ENCODE data around the gene STAC3.
A peak's percentile ranks its signal among the peaks of the same experiment; 100 is the strongest.

STAC3 gene

DNA sequence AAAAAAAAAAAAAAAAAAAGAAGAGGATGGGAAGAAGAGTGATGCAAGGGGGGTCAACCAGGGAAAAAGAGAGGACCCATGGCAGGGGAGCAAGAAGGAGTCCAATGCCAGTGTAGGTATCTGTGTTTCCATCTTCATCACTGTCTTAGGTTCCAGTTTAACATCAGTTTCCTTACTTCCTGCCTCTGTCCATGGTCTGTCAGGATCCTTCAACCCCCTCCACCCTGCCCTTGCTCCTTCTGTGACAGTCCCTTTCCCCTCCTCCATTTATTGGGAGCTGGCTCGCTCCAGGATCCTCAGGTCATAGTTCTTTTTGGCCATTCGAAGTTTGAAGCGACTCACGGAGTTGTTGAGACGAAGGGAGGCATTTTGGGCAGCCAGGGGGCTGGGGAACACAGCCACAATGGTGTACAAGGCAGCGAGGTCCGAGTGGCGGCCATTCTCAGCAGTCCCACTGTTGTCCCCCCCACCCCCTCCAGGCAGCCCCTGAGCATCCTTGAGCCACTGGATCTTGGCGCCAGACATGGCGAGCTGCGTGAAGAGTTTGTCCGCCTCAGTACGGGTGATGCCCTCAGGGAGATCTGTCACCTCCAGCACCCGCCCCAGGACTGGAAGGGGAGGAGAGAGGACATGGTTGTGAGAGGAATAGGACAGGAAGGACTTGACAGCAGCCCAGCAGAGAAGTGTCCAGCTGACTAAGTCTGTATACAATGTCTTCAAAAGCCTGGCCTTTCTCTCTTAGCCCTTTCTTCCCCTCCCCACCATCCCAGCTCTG, 3.7 kb upstream of the STAC3 start:
- no peak for DNase-seq

DNA sequence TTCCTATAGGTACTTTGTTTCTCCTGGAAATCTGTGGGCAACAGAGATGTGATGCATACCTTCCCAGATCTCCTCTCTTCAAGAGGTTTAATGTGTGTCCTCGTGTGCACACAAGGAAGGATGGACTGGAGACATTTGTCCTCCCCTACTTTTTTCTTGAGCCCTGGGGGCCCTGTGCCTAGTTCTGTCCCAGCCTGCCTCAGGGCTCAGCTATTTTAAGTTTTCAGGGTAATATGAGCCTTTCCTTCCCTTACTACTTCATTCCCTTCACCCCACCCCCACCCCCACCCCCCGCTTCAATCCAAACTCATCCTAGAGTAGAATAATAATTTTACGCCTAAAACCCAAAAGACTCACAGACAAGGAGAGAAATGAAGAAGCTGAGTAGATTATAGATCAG, 446 bp downstream of the STAC3 start:
- DNase-seq = no peak

DNA sequence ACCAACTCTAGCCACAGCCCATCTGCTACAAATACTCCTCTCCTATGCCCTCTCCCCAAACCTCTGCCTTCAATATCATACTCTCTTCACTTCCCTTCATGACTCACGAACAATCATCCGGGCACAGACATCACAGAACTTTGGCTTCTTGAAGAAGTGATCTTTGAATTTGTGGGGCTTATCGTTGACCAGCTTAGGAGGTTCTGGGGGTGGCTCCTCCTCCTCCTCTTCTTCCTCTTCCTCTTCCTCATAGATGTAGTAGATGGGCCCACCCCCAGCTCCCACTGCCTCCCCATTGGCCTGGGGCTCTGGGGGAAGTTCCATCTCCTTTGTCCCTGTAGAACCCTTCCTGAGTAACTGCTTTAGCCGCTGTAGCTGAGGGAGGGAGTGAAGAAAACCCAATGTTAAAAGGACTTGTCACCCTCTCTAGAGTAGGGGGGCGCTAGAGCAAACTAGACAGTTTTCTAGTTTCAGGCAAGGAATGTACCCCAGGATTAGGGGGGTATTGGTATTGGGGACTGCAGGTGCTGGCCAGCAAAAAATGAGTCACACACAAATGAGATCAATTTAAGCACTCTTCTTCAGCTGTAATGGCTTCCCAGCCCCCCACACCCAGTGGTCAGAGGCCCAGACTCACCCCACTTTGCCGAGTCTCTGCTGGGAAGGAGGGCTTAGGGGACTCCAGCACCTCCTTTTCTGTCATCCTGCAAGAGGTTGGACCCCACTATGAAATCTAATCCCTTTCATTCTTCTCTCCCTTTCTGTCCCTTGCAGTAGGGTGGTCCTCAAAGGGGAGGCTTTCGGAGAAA, 1.8 kb downstream of the STAC3 start:
- DNase-seq = no peak

DNA sequence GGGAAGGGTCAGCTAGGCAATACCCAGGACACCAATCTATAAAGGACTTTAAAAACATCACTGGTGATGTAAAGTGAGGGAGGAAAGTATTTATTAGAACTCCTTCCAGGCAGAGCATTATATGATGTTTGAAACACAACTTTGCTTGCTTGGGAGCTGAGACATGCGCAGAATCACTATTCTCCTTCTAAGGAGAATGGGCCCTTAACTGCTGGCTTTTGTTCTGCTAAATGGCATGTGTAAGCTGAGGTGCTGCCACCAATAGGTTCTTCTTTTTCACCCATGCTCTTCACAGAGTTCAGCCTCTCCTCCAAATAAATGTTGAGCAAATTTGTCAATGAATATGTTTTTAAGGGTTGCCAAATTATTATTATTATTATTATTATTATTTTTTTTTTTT, 3.9 kb downstream of the STAC3 start:
- no peak for DNase-seq

DNA sequence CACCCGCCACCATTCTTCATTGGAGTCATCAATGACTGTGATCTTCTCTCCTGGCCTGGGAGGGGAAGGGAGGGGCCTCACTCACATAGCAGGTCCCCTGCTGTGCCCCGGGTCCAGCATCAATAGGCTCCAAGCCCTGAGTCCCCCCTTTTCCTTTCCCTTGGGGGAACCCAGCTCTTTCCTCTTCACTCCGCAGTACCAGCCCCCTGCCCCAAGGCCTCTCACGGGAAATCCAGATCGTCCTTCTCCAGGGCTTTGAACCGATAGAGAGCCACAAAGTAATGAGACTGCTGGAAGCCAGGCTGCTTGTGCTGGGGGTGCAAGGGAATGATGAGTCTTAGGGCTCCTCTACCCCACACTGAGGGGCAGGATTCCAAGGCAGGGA, 6.7 kb downstream of the STAC3 start:
- DNase-seq = no peak

DNA sequence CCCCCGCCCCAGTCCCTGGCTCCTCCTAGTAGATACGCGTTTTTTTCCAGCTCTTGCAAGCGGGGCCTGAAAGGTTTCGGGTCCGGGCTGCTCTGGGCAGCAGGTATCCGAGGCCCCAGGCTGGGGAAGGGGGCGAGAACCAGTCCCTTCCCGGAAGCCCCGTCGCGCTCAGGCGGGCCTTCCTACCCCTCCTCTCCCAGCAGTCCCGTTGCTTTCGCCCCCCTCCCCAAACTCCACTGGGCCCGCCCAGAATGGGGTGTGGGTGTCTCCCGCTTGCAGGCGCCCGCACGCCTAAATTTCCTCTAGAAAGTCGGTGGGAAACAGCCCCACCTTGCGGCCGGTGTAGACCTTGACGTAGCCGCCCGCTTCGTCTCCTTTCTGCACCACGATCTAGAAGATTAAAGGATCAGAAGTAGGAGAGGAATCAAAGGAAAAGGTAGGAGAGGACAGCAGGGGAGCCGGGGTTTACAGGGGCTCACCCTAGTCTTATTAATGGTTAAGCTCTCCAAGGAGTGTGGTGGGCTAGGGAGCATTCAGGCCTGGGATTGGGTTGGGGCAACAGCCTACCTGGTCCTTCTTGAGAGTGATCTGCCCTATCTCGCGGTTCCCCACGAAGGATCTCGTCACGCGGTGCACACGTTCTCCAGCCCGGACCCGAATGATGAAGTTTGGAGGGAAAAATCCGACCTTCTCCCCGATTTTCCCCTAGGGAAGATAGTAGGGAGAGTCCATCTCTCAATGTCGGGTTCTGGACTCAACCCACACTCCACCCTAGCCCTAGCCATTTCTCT, 7.3 kb downstream of the STAC3 start:
- no peak for DNase-seq

DNA sequence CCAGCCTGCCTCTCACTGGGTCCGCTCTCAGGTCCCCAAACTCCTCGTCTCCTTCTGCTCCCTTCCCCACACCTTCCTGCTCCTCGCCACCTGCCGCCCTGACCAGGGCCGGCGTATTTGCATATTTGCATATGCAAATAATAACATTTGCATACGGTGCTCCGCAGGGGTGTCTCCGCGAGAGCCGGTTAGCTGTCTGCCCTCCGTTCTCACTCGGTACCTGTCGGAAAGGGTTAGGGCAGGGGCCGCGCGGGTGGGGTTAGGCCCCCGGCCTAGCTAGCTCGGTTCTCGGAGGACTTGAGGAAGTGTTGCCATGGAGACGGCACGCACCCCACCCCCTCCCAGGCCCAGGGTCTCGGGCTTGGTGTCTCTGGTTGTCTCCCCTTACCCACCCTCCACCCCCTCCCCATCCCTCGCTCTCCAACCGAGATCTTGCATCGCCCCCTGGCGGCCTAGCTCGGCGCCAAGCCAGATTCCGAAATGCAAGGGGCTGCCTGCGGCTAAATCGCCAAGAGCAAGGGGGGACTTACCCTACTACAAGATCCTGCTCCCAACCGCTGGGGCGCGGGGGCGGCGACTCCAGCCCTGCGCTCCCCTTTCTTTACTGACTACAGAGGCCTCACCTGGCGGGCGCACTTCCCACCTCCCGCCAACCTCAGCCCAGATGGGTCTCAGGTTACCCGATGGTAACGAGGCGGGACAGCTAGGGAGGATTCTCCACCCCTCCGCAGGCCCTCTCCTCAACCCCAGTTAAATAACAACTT, 8.1 kb downstream of the STAC3 start:
- no peak for DNase-seq

DNA sequence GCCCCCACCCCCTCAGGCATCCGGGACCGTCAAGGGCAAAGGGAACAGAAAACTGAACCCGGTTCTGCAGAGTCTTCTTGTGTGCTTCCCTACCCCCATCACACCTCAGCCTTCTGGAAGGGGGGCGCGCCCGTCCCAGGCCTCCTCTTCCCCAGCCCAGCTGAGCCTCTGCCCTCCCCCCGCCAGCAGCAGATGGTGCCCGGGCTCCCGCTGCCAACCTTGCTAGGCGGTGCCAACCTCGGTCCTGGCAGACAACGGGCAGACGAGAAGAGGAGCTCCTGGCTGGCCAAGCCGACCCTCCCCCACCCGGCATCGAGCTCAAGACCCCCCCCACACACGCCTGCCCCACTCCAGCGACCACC, 8.7 kb downstream of the STAC3 start:
- DNase-seq = no peak

DNA sequence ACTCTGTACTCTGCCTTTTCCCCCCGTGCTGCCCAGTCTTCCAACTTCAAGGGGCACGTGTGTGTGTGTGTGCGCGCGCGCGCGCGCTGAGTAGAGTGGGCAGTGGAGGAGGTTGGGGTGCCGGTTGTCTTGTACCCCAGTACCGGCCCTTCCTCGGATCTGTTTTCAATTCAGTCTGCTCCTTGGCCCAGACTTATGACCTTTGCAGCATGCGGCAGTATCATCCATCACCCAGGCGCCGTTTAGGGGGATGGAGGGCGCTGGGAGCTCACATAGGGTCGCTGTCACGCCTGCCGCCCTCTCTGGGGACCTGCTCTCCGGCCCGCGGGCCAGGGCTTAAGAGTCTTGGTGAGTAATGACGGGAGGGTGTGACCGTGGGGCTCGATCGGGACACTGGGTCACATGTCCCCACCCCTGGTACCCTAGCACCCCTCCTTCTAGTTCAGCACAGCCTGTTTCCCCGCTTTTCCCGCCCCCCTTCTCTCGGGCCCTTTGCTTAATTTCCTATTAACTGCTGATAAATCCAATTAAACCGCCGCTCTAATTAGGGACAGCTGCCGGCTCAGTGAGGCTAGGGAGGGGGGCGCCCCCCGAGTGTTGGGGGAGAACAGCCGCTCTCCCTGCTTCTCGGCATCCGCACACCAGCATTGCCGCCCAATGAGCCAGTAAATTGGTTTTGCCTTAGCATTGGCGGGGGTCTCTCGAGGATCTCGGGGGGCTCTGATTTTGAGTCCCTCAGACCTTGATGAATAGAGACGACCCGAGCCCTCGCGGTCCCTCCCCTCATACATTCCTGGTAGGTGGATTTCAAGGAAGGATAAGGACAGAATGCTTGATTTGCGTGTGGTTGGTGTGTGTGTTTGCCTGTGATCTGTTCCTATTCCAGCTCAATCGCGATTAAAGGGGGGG, 9.3 kb downstream of the STAC3 start:
- DNase-seq = no peak

DNA sequence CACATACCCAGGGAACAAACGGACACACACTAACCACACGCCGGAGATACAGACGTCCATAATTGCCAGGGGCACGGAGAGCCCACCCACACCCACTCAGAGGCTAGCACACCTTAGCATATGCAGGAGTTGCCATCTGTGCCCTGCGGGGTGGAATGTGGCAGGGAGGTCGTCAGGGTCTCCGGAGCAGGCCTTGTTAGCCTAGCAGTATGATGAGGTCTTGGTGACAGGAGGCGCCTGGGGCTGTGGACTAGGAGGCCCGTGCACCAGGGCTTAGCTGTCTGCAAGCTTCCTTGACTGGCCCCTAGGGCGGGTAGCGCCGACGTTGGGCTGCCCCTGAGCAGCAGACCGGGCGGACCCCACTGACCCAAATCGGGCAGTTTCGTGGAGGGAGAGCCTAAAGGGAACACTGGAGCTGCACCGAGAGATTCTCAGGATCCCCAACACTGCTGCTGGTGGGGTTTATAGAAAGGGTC, 10.0 kb downstream of the STAC3 start:
- no peak for DNase-seq

DNA sequence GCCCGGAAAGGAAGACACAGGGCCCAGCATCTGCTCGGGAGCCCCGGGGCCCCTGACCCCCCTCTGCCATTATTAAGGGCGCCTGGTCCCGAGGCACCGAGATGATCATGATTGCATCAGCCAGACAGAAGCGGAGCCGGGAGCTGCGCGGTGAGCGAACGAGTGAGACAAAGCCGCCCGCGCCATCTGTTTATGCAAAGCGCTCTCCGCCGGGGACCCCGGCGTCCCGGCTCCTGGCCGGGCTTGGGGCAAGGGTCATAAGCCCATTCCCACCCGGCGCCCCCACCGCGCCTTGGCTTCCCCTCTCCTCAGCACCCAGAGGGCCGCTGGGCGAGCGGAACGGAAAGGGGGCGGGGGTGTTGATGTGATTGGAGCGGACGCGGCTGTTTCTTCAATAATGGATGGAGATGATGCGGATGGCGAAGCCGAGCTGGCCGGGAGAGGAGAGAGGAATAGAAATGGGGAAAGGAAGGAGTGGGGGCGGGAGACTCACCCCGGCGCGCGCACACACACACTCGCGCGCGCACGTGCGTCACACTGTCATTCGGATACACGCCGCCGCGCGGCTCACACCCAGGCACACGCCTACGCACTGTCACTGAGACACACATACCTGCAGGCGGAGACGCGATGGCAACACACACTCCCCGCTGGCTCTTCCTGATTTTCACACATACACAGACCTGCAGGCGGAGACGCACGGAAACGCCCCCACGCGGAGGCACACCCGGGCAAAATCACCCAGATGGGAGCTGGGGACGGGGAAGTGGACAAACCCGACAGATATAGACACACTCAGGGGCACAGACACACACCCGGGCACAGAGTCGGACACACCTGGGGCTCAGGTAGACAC, 10.7 kb downstream of the STAC3 start:
- no peak for DNase-seq

DNA sequence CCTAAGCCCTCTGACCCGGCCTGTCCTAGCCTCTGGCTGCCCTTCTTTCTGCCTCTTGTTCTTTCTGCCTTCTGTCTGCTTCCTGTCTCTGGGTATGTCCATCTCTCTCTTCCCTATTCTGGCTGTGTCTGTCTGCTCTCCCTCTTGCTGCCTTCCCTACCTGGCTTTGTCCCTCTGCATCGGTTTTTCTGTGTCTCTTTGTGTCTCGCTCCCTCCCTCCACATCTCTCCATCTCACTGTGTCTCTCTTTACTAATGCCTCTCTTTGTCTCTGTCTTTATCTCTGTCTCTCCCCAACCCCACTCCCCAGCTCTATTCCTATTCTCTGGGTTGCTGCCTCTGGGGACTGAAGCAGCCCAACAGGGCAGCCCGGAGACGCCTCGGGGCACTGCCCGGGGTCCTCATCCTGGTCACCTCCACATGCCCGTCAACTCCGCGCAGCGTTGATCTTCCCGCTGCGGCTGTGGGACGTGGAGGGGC, 11.4 kb downstream of the STAC3 start:
- DNase-seq = no peak

DNA sequence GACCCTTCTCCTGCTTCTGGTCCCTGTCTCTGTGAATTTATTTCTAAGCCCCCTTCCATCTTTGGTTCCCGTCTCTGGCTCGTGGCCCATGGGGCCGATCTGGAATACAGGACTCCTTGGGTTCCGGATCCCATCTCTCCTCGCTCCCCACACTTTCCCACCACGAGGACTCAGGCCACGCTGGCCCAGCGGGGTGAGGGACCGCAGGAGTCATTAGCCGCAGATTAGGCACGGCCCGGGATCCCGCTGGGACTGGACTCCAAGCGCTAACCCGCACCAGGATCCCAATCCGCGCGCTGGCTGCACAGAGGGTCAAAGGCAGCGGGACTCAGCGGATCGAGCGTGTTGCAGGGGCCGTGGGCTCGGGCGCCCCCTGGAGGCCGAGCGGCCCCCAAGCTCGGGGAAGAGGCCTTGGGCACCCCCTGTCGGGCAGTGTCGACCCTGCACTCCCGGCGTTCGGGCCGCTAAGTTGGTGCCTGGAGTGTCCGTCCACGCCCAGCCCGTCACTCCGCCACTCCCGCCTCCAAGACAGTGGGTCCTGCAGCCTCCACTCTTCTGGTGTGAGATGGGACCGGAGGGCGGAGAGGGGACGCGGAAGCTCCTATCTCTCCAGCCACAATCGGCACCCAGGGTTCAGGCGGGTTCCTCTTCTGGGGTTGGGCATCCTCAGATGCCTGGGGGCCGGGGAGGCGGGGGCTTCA, 12.0 kb downstream of the STAC3 start:
- DNase-seq = peak; percentile 81

DNA sequence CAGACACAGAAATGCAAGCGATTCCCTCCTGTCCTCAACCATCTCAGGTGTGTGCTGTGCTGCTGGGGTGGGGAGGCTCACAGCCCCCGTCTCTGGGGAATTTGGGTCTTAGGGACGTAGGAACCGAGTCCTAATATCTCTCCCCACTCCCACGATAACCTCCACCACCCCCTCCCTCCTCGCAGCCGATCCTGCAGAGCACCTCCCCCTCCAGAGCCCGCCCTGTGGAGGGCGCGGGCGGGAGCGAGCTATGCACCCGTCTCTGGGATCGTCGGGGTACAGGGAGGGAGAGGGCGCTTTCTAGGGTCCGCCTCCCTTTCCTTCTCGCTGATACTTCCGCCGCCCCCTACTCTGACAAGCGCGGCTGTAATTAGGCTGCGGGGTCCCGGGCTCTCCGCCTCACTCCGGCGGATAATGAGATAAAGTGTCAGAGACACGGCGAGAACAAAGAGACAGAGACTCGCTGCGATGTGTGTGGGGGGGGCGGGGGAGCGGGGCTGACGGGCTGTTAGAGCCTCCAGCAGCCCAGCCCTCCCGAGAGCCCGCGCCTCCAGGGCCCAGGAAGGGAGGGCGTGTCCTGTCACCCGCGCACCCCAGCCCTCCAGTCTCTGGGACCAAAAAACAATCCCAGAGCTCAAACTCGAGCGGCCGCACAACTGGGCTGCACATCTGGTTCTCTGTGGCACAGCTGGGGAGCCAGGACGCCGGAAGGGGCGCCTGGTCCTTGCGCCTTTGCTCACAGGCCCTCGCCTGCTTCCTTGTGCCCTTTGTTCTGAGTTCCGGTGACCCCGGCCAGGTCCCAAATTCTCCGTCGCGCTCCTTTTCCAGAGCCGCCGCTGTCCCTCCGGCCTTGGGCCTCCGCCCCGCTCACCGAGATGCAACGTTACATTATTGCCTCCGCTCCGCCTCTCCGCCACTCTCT, 12.8 kb downstream of the STAC3 start:
- DNase-seq = no peak

DNA sequence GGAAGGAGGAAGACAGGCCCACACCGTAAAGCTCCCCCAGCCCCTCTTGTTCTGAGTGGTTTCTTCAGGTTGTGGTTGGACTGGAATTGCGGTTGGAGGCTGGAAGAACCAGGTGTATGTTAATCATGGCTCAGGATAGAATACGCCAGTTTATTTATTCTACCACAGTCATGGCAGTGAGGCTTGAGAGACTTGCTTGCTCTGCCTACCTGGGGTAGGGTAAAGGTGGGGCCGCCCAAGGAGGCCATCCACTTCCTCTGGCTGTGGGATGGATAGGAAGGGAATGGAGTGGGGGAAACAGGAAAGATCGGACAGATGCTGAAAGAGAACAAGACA, 13.4 kb downstream of the STAC3 start:
- DNase-seq = peak; percentile 46

DNA sequence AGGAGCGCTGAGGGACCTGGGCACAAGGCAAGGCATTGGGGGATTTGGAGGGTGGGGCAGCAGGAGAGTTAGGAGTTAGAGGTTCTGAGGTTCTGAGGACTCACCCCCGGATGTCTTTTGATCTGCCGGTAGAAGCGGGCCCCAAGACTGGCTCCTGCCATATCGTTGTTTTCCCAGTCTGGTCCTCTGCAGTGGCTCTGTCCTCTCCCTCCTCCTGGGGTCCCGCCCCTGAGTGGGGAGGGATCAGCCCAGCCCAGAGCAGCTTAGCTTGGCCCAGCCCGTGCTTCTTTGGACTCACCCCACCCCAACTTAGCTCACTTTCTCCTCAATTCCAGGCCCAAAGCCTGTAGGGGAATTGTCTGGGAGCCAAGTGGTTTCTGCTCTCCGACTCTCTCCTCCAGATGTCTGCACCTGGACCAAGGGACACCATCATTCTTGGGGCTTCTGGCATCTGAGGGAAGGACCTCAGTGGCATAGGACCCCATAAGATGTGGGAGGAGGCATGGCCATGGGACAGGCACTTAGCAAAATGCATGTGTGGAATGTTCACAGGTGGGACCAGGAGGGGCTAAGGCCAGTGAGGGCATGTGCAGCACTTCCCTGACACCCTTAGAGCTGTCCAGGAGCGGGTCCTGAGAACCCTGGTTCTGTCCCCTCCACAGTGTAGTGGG, 13.9 kb downstream of the STAC3 start:
- DNase-seq = no peak

DNA sequence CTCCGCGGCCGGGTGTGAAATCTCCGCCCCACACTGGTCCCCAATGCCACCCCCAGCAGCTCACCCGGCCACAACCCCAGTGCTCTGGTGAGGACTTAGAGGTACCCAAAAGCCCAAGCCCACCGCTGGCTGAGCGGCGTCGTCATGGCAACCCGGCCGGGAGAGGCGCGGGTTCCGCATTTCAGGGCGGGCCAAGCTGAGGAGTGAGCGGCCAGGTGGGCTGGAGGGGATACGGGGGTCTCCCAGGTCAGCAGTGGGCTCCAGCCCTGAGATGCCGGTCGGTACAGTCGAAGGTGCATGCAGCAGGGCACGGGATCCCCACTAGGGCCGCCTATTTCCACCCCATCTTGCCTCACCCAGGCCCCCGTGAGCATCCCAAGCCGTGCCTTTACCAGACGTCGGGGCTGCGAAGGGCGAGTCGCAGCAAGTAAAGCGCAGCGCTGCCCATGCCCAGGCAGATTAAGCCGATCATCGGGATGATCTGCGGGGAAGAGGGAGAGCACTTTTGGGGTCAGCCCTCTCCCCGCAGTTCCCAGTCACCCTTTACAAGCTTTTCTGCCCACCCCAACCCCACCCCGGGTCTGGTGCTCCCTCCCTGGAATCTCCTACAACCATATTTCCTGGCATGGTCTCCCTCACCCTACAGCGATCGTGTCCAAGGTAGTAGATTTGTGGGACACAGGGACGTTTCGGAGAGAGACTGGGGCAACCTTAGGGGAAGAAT, 14.6 kb downstream of the STAC3 start:
- no peak for DNase-seq

DNA sequence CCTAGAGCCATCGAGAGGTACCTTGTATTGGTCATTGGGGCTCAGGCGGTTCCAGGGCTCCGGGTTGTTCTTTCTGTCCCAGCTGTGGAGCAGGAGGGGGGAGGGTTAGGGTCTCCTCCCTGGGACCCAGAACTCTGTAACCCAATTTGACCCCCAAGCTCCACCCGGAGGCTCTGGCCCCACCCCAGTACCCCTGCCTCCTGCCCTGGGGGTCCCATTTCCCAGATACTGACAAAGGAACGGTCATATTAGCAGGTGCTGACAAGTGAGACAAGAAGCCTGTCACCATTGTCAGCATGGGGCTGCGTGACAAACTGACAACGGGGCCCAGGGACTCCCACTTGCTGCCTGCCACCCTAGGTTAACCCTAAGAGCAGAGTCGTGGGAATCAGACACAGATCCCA, 15.3 kb downstream of the STAC3 start:
- no peak for DNase-seq
